Duodenal mucosa (tissue), 2 donors: ENCODE results near the gene ZNF512.
A peak's percentile ranks its signal among the peaks of the same experiment; 100 is the strongest.

Source experiments
- H3K27ac ChIP-seq: one replicate; pipeline ENCODE4 v1.7.0; 2013; ENCODE audit warnings: low read depth, low read length
- H3K27me3 ChIP-seq, 2 donors: one replicate each; pipeline ENCODE4 v1.7.0; 2013; ENCODE audit warnings: low read length in 2 of 2, control low read depth in 1 of 2; ENCODE audit not compliant: insufficient read depth in 2 of 2, control insufficient read depth in 1 of 2
- H3K36me3 ChIP-seq, 2 donors: one replicate each; pipeline ENCODE4 v1.7.0; 2013; ENCODE audit warnings: low read length in 2 of 2, control low read depth in 1 of 2; ENCODE audit not compliant: insufficient read depth in 2 of 2, control insufficient read depth in 1 of 2
- H3K4me1 ChIP-seq, 2 donors: one replicate each; pipeline ENCODE4 v1.7.0; 2013; ENCODE audit warnings: low read length in 2 of 2, control low read depth in 1 of 2; ENCODE audit not compliant: insufficient read depth in 2 of 2, control insufficient read depth in 1 of 2
- H3K4me3 ChIP-seq, 2 donors: one replicate each; pipeline ENCODE4 v1.7.0; 2013; ENCODE audit warnings: low read length in 2 of 2, low read depth in 1 of 2
- H3K9ac ChIP-seq, 2 donors: one replicate each; pipeline ENCODE4 v1.7.0; 2013; ENCODE audit warnings: low read length in 2 of 2, low read depth in 1 of 2
- H3K9me3 ChIP-seq, 2 donors: one replicate each; pipeline ENCODE4 v1.7.0; 2013; ENCODE audit warnings: low read length in 2 of 2, control low read depth in 1 of 2; ENCODE audit not compliant: control insufficient read depth in 1 of 2

The ZNF512 gene

GRCh38 chr2:27651056-27651455 is 68.2 kb downstream of the ZNF512 start:
- H3K4me1 ChIP-seq, result no peaks in the 10 kb centered on the region
- H3K4me3 ChIP-seq, result no peak overlapping the region
- no peaks in the 10 kb centered on the region for H3K9me3 ChIP-seq
- H3K9ac ChIP-seq, result no peak overlapping the region
- peaks cover 50 to 88% of the 10 kb centered on the region in 2 donors for H3K36me3 ChIP-seq
- H3K27me3 ChIP-seq, result no peaks in the 10 kb centered on the region
- no peak overlapping the region for H3K27ac ChIP-seq

DNA sequence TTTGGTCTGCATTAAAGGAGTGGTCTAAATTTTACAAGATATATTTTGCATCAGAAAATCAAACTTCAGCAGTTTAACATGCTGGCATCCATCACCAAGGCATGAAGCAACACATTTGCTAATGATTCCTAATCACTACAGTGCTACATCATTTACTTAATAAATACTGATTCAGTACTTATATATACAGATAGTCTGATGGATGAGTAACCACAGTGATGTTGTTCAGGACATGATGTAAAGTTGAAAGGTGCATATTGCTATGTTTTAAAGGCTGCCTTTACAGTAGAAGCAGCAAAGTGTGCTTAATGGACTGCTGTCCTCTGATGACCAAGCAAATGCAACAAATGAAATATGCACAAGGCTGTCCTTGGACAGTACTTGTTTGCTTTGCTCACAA is 69.5 kb downstream of the ZNF512 start:
- H3K27ac ChIP-seq, result no peak overlapping the region
- H3K27me3 ChIP-seq, result no peaks in the 10 kb centered on the region
- no peak overlapping the region for H3K9ac ChIP-seq
- peaks cover 54 to 92% of the 10 kb centered on the region in 2 donors for H3K36me3 ChIP-seq
- no peaks in the 10 kb centered on the region for H3K9me3 ChIP-seq
- H3K4me1 ChIP-seq, result no peaks in the 10 kb centered on the region
- no peak overlapping the region for H3K4me3 ChIP-seq

DNA sequence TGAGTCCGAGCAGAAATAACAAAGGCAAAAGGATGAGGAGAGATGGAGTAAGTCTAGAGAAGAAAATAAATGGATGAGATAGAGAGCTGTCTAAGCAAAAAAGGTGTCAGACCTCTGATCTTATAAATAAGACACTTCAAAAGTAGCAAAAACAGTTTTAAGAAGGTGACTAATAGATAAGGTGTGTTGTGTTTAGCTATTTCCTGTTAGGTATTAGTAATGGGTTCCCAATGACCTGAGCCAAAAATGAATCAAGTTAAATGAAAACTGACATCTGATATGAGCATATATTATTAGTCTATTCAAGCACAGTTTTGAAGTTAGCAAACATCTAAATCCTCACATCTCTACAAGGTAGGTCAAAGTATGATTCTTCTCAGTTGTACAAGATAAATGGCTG is 69.9 kb downstream of the ZNF512 start:
- Histone ChIP-seq H3K9me3 (no peaks in the 10 kb centered on the region), H3K9ac (no peak overlapping the region), H3K27me3 (no peaks in the 10 kb centered on the region), H3K27ac (no peak overlapping the region), H3K4me3 (no peak overlapping the region), H3K36me3 (peaks cover 51 to 92% of the 10 kb centered on the region in 2 donors), H3K4me1 (no peaks in the 10 kb centered on the region)

DNA sequence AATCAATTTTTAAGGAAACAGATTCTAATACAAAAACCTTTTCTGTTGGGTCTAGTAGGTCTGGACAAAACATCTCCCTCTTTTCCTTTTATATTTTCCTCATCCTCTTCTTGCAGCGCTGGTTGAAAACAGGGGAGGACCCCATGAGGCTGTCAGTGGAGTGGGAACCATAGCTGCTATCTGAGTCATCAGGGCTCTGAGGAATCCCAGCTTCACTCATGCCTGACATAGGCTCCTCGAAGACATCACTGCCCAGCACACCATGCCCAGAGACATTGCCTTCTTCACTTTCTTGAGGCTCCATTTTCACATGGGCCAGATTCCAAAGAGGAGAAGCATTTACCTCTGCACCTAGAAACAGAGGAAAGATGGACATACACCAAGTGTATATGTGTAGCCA is 70.6 kb downstream of the ZNF512 start:
- Histone ChIP-seq H3K9me3 (no peaks in the 10 kb centered on the region), H3K27ac (no peak overlapping the region), H3K4me1 (no peaks in the 10 kb centered on the region), H3K36me3 (peaks cover 49 to 91% of the 10 kb centered on the region in 2 donors), H3K9ac (no peak overlapping the region), H3K4me3 (no peak overlapping the region), H3K27me3 (no peaks in the 10 kb centered on the region)

- Histone ChIP-seq H3K27me3 (no peaks in the 10 kb centered on the region), H3K9me3 (no peaks in the 10 kb centered on the region), H3K4me1 (no peaks in the 10 kb centered on the region), H3K9ac (no peak overlapping the region), H3K27ac (no peak overlapping the region), H3K36me3 (peaks cover 48 to 91% of the 10 kb centered on the region in 2 donors), H3K4me3 (no peak overlapping the region)
These were observed 72.5 kb downstream of the ZNF512 start for GRCh38 chr2:27655155-27655951.

DNA sequence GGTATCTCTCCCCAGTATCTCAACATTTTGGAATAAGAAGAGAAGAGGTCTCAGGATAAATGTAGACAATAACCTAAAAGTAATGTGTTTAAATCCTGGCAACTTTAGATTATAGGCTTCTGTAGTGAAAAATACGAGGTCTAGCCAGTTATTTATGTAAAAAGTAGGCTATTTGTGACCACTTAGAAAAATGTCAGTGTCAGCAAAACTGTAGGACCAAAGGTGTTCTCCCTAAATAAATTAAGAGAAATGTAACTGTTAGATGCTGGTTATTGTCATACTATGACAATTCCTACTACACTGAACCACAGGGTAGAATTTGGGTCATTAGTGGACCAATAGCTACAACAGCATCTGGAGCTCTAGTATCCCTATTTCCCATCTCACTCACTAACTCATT is 78.5 kb downstream of the ZNF512 start:
- Histone ChIP-seq H3K36me3 (peaks cover 16 to 52% of the 10 kb centered on the region in 2 donors), H3K9ac (no peak overlapping the region), H3K4me3 (no peak overlapping the region), H3K9me3 (no peaks in the 10 kb centered on the region), H3K27me3 (no peaks in the 10 kb centered on the region), H3K27ac (no peak overlapping the region), H3K4me1 (peaks cover 17 to 28% of the 10 kb centered on the region in 2 donors)

GRCh38 chr2:27663285-27664153 is 80.7 kb downstream of the ZNF512 start, which contains the start of the genes SLC4A1AP and SUPT7L:
SLC4A1AP (plus strand) TSS chr2:27663889; CDS start chr2:27663915, 26 bp downstream.
SUPT7L (minus strand) TSS chr2:27663614; CDS start chr2:27662192, 1,422 bp downstream.
- no peaks in the 10 kb centered on the region for H3K9me3 ChIP-seq
- H3K4me3 ChIP-seq, result peak within 1 kb of the TSS; percentile 95
- peak within 1 kb of the TSS; percentile 91 for H3K27ac ChIP-seq
- no peaks in the 10 kb centered on the region for H3K27me3 ChIP-seq
- peak within 1 kb of the TSS; percentile 79 to 93 for H3K9ac ChIP-seq
- H3K36me3 ChIP-seq, result peaks cover 11 to 43% of the 10 kb centered on the region in 2 donors
- peaks cover 17 to 28% of the 10 kb centered on the region in 2 donors for H3K4me1 ChIP-seq

- peaks cover 17 to 28% of the 10 kb centered on the region in 2 donors for H3K4me1 ChIP-seq
- H3K9ac ChIP-seq, result peak overlapping the region; percentile 79 to 93
- H3K27ac ChIP-seq, result peak overlapping the region; percentile 91
- H3K4me3 ChIP-seq, result peak overlapping the region; percentile 95
- H3K9me3 ChIP-seq, result no peaks in the 10 kb centered on the region
- H3K27me3 ChIP-seq, result no peaks in the 10 kb centered on the region
- peaks cover 18 to 45% of the 10 kb centered on the region in 2 donors for H3K36me3 ChIP-seq
These were observed 81.3 kb downstream of the ZNF512 start for GRCh38 chr2:27664154-27664574.

GRCh38 chr2:27664622-27665363 is 82.0 kb downstream of the ZNF512 start:
- peak overlapping the region; percentile 95 for H3K4me3 ChIP-seq
- H3K4me1 ChIP-seq, result peaks cover 17 to 28% of the 10 kb centered on the region in 2 donors
- no peaks in the 10 kb centered on the region for H3K27me3 ChIP-seq
- H3K27ac ChIP-seq, result no peak overlapping the region
- peaks cover 15 to 45% of the 10 kb centered on the region in 2 donors for H3K36me3 ChIP-seq
- no peaks in the 10 kb centered on the region for H3K9me3 ChIP-seq
- peak overlapping the region; percentile 79 to 93 for H3K9ac ChIP-seq
